CD14-positive monocyte (primary cell): Measurements from ENCODE around the gene KSR2. TPM values are rescaled to one million over a fixed set of nuclear protein-coding genes. Genes with fewer than 3 reads are reported as not detected.

Experiments used
- DNase-seq, 3 donors: peaks; one replicate each; pipeline ENCODE4 v3.0.0-alpha.2; 2011 to 2022
- H2AFZ ChIP-seq: 2 replicates; pipeline ENCODE4 v1.6.0; 2012; ENCODE audit warnings: mild to moderate bottlenecking, low read depth, low read length, inconsistent platforms; ENCODE audit not compliant: insufficient read depth, poor library complexity, severe bottlenecking
- H3K27ac ChIP-seq, 2 donors: 1 replicate in 1 of 2; 2 replicates in 1 of 2; pipeline ENCODE4 v1.5.1; 2012 to 2013; ENCODE audit warnings: low read length in 2 of 2, control low read depth in 1 of 2, inconsistent platforms in 1 of 2, low read depth in 1 of 2, mild to moderate bottlenecking in 1 of 2
- H3K27me3 ChIP-seq, 2 donors: one replicate each; pipeline versions ENCODE4 v1.6.0 to v1.6.1; 2011 to 2013; ENCODE audit warnings: low read length in 2 of 2; ENCODE audit not compliant: control insufficient read depth in 2 of 2, insufficient read depth in 2 of 2
- H3K36me3 ChIP-seq, 2 donors: replicated peaks in 1 of 2; 1 replicate in 1 of 2; 2 replicates in 1 of 2; pipeline versions ENCODE4 v1.5.1 to v1.6.1; 2012 to 2013; ENCODE audit warnings: low read length in 2 of 2, control low read depth in 1 of 2, inconsistent platforms in 1 of 2, mild to moderate bottlenecking in 1 of 2; ENCODE audit not compliant: insufficient read depth in 2 of 2, control insufficient read depth in 1 of 2
- H3K4me1 ChIP-seq, 2 donors: 1 replicate in 1 of 2; 2 replicates in 1 of 2; pipeline versions ENCODE4 v1.5.1 to v1.6.1; 2012 to 2013; ENCODE audit warnings: low read length in 2 of 2, control low read depth in 1 of 2, inconsistent platforms in 1 of 2, mild to moderate bottlenecking in 1 of 2, moderate library complexity in 1 of 2; ENCODE audit not compliant: insufficient read depth in 2 of 2, control insufficient read depth in 1 of 2
- H3K4me2 ChIP-seq: replicated peaks from 2 replicates; pipeline ENCODE3; 2012; ENCODE audit warnings: low read length, moderate library complexity, mild to moderate bottlenecking; ENCODE audit not compliant: poor library complexity, severe bottlenecking; ENCODE audit errors: extremely low read depth
- H3K4me3 ChIP-seq, 3 experiments: fragments of 200-600 bp in 1 of 3; sonication (generic) in 1 of 3; replicated peaks in 1 of 3; 1 replicate in 2 of 3; 2 replicates in 1 of 3; pipeline ENCODE4 v1.5.1; 2011 to 2013; ENCODE audit warnings: low read length in 3 of 3, mild to moderate bottlenecking in 3 of 3, control low read depth in 2 of 3, low read depth in 2 of 3, inconsistent platforms in 1 of 3, moderate library complexity in 1 of 3
- H3K79me2 ChIP-seq: 2 replicates; pipeline ENCODE4 v1.6.0; 2012; ENCODE audit warnings: mild to moderate bottlenecking, control low read depth, inconsistent platforms, low read length, moderate library complexity; ENCODE audit not compliant: insufficient read depth
- H3K9ac ChIP-seq: 2 replicates; pipeline ENCODE4 v1.6.0; 2017; ENCODE audit warnings: low read length, mild to moderate bottlenecking; ENCODE audit not compliant: insufficient read depth, poor library complexity, severe bottlenecking
- H3K9me3 ChIP-seq, 2 donors: replicated peaks in 1 of 2; 1 replicate in 1 of 2; 2 replicates in 1 of 2; pipeline versions ENCODE4 v1.5.1 to v1.6.1; 2012 to 2013; ENCODE audit warnings: low read length in 2 of 2, control low read depth in 1 of 2; ENCODE audit not compliant: control insufficient read depth in 1 of 2, insufficient read depth in 1 of 2
- H4K20me1 ChIP-seq: 2 replicates; pipeline ENCODE4 v1.6.0; 2012; ENCODE audit warnings: mild to moderate bottlenecking, low read length, control low read depth, moderate library complexity; ENCODE audit not compliant: insufficient read depth
- H3K27ac Mint-ChIP-seq, 7 donors: one replicate each; pipeline ENCODE4 v1.8.0; 2020; ENCODE audit warnings: mild to moderate bottlenecking in 7 of 7, mixed read lengths in 7 of 7, moderate library complexity in 6 of 7, inconsistent platforms in 2 of 7
- H3K27me3 Mint-ChIP-seq, 3 donors: one replicate each; pipeline ENCODE4 v1.8.0; 2021 to 2022; ENCODE audit warnings: low read depth in 3 of 3, mild to moderate bottlenecking in 3 of 3, mixed read lengths in 3 of 3, moderate library complexity in 3 of 3, inconsistent platforms in 1 of 3
- H3K36me3 Mint-ChIP-seq, 2 donors: one replicate each; pipeline ENCODE4 v1.8.0; 2020; ENCODE audit warnings: mixed read lengths in 2 of 2, inconsistent platforms in 1 of 2, mild to moderate bottlenecking in 1 of 2
- H3K4me1 Mint-ChIP-seq: one replicate; pipeline ENCODE4 v1.8.0; 2020; ENCODE audit warnings: mild to moderate bottlenecking, mixed read lengths
- H3K4me3 Mint-ChIP-seq, 2 donors: one replicate each; pipeline ENCODE4 v1.8.0; 2020; ENCODE audit warnings: mild to moderate bottlenecking in 2 of 2, mixed read lengths in 2 of 2, moderate library complexity in 1 of 2
- H3K9me3 Mint-ChIP-seq, 7 donors: one replicate each; pipeline ENCODE4 v1.8.0; 2020 to 2022; ENCODE audit warnings: mixed read lengths in 7 of 7, mild to moderate bottlenecking in 6 of 7, moderate library complexity in 6 of 7, inconsistent platforms in 2 of 7
- CTCF ChIP-seq: fragments of 200-600 bp; IDR thresholded peaks from one replicate; pipeline ENCODE4 v1.8.0; 2022; ENCODE audit warnings: antibody characterized with exemption, mild to moderate bottlenecking
- WGBS: methylation state at CpG from one replicate; pipeline ENCODE4 v1.1.5; 2013; ENCODE audit warnings: missing lambda C conversion rate; ENCODE audit not compliant: insufficient coverage; 5-methylcytosine and 5-hydroxymethylcytosine counted together
- intact Hi-C, 2 donors: fragments of 100-400 bp; cut with micrococcal nuclease; formaldehyde crosslinking; loops; one replicate each; pipeline versions ENCODE4 v1.15.0 to v1.15.1; 2023
- polyA plus RNA-seq, 3 donors: library from polyadenylated mRNA; depleted of rRNA in 1 of 3; unstranded in 2 of 3; stranded (reverse) in 1 of 3; fragments of 300-500 nt in 2 of 3; fragments of >200 nt in 1 of 3; fragmentation: Illumina TruSeq in 2 of 3; gene quantifications; 1 replicate in 2 of 3; 2 replicates in 1 of 3; pipeline ENCODE4 v1.2.3, GENCODE V29; 2012 to 2021

The KSR2 gene
- polyA plus RNA-seq, 3 donors, result not detected

GRCh38 chr12:117835156-117835555 is 133.6 kb downstream of the KSR2 start:
- peaks cover 2% of the 10 kb centered on the region for H3K4me1 Mint-ChIP-seq
- H3K4me2 ChIP-seq, result no peak overlapping the region
- no peak overlapping the region for H3K4me3 ChIP-seq
- H3K79me2 ChIP-seq, result no peaks in the 10 kb centered on the region
- 85% methylated on average over 4 of the region's 7 CpGs for WGBS
- intact Hi-C loops, result loop anchor here (5.0 kb wide), 2 partner anchors 598 to 623 kb away; no protein-coding TSS in a partner anchor
- H3K27ac ChIP-seq, result no peak overlapping the region
- no peak overlapping the region for H3K4me3 Mint-ChIP-seq
- H3K27me3 Mint-ChIP-seq, result peaks cover 0 to 7% (median 2%) of the 10 kb centered on the region in 3 donors
- no peak for DNase-seq
- no peaks in the 10 kb centered on the region for H3K36me3 ChIP-seq
- H3K9ac ChIP-seq, result no peak overlapping the region
- no peak for TF ChIP-seq CTCF
- H4K20me1 ChIP-seq, result no peaks in the 10 kb centered on the region
- no peaks in the 10 kb centered on the region for H3K4me1 ChIP-seq
- H3K27me3 ChIP-seq, result no peaks in the 10 kb centered on the region
- H3K36me3 Mint-ChIP-seq, result no peaks in the 10 kb centered on the region
- no peaks in the 10 kb centered on the region for H3K9me3 ChIP-seq
- H3K9me3 Mint-ChIP-seq, result peaks cover 0 to 2% (median 0%) of the 10 kb centered on the region in 7 donors
- peak overlapping the region in 1 of 7 donors; percentile 33 for H3K27ac Mint-ChIP-seq
- no peak overlapping the region for H2AFZ ChIP-seq

GRCh38 chr12:117832459-117833457 is 136.0 kb downstream of the KSR2 start:
- no peak overlapping the region for H3K27ac ChIP-seq
- no peaks in the 10 kb centered on the region for H3K4me1 ChIP-seq
- WGBS, result 83% methylated on average over 4 of the region's 13 CpGs
- Mint-ChIP-seq H3K36me3 (no peaks in the 10 kb centered on the region), H3K27ac (no peak overlapping the region), H3K4me1 (peaks cover 2% of the 10 kb centered on the region), H3K4me3 (no peak overlapping the region), H3K9me3 (peaks cover 6 to 16% (median 11%) of the 10 kb centered on the region in 7 donors), H3K27me3 (peaks cover 0 to 7% (median 4%) of the 10 kb centered on the region in 3 donors)
- H3K4me3 ChIP-seq, result no peak overlapping the region
- H3K27me3 ChIP-seq, result no peaks in the 10 kb centered on the region
- no peaks in the 10 kb centered on the region for H4K20me1 ChIP-seq
- peaks cover 9 to 18% of the 10 kb centered on the region in 2 donors for H3K9me3 ChIP-seq
- TF ChIP-seq CTCF, result no peak
- no peak for DNase-seq
- H3K4me2 ChIP-seq, result no peak overlapping the region
- no peaks in the 10 kb centered on the region for H3K36me3 ChIP-seq
- H3K9ac ChIP-seq, result no peak overlapping the region
- H3K79me2 ChIP-seq, result no peaks in the 10 kb centered on the region
- intact Hi-C loops, result no loop called here
- H2AFZ ChIP-seq, result no peak overlapping the region
